ENCODE measurements around the gene JAK2.

DNA sequence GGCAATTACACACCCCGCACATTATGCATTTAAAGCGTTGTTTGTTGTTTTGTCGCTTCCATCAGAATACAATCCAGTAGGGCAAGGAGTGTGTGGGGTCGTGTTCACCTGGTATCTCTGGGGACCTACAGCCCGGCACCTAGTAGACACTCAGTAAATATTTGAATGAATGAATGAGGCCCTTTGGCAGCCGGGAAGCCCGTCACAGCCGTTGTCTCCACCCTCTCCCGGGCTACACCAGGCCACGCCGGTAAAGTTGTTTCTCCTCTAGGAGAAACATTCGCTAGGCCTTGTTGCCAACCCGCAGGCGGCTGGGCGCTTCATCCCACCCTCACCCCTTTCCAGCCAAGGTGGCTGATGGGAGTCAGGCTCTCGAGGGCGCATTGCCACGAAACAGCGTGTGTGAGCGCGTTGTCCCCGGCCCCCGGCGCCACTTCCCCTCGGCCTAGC lies 876 bp upstream of the JAK2 start:
- TF ChIP-seq CTCF (IDR thresholded peaks at IDR 0.05) (no peak), POLR2A (IDR thresholded peaks at IDR 0.05) (no peak), POLR2AphosphoS5 (IDR thresholded peaks at IDR 0.05) (no peak)
